B cell (primary cell): ENCODE measurements around the gene TMEM255B.

Source experiments
- CTCF ChIP-seq: fragments of 200-600 bp; IDR thresholded peaks from one replicate; pipeline ENCODE4 v1.8.0; 2022; ENCODE audit warnings: antibody characterized with exemption, mild to moderate bottlenecking
- EZH2 ChIP-seq: IDR thresholded peaks from 2 replicates; pipeline ENCODE4 v1.6.1; 2012; ENCODE audit warnings: borderline replicate concordance, low read depth, mild to moderate bottlenecking, moderate library complexity, low read length; ENCODE audit not compliant: insufficient read depth, poor library complexity, severe bottlenecking

GRCh38 chr13:113788413-113789135, 29.5 kb downstream of the TMEM255B start:
- TF ChIP-seq EZH2 (no peak), CTCF (no peak)
